ENCODE data around the gene FANCC.

DNA sequence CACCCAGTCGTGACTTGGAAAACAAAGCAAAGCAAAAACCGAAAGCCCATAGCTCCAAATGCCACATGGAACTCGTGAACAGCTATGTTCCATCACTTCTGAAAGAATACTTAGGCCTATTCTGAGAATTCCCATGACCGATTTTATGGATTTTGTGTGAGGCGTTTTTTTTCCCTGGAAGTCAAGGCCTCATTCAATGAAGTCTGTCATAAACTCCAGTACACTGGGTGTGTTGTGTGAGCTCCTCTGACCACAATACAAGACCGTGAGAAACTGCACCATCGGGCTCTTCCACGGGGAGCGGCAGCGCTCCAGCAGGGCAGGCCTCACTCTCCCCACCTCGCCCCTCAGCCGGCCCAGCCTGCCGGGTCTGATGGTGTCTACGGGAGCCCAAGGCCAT, 209.5 kb downstream of the FANCC start:
- TF ChIP-seq, protein P1, sequence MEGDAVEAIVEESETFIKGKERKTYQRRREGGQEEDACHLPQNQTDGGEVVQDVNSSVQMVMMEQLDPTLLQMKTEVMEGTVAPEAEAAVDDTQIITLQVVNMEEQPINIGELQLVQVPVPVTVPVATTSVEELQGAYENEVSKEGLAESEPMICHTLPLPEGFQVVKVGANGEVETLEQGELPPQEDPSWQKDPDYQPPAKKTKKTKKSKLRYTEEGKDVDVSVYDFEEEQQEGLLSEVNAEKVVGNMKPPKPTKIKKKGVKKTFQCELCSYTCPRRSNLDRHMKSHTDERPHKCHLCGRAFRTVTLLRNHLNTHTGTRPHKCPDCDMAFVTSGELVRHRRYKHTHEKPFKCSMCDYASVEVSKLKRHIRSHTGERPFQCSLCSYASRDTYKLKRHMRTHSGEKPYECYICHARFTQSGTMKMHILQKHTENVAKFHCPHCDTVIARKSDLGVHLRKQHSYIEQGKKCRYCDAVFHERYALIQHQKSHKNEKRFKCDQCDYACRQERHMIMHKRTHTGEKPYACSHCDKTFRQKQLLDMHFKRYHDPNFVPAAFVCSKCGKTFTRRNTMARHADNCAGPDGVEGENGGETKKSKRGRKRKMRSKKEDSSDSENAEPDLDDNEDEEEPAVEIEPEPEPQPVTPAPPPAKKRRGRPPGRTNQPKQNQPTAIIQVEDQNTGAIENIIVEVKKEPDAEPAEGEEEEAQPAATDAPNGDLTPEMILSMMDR (IDR thresholded peaks at IDR 0.05): no peak
- TF ChIP-seq POLR2AphosphoS5 (IDR thresholded peaks at IDR 0.05): peak; percentile 8
- TF ChIP-seq POLR2A (IDR thresholded peaks at IDR 0.05): no peak
